HEK293 (cell line): ENCODE measurements around the gene SH3BP5.

Experiments
- ATF2 ChIP-seq: fragments of 450-650 bp; formaldehyde crosslinking; IDR thresholded peaks from 2 replicates; pipeline ENCODE4 v1.5.1; 2016; ENCODE audit warnings: missing biosample characterization, missing genetic modification characterization, low read depth
- CTCF ChIP-seq: fragments of 450-650 bp; formaldehyde crosslinking; IDR thresholded peaks from 2 replicates; pipeline ENCODE4 v1.5.1; 2016; ENCODE audit warnings: missing biosample characterization, missing genetic modification characterization

- TF ChIP-seq ATF2 (tag by site-specific recombination) (no peak), CTCF (tag by site-specific recombination) (no peak)
These were observed 54.4 kb downstream of the SH3BP5 start for GRCh38 chr3:15277861-15278500.
